UCSD-AML1 (cell line): ENCODE data around the gene LRMDA.
"Not testable (repeated sequence)": the region's sequence is repeated elsewhere in the genome, so short reads cannot be mapped to it uniquely, and the experiment has no call there.

Experiments used
- DNase-seq: peaks from one replicate; lab custom pipeline; 2025; ENCODE audit not compliant: unreplicated experiment; lab: John Stamatoyannopoulos, UW

The LRMDA gene

GRCh38 chr10:76479103-76479790 lies 1047.8 kb downstream of the LRMDA start:
- DNase-seq, result no peak

- no peak for DNase-seq
Measured at GRCh38 chr10:76481178-76481577, 1049.8 kb downstream of the LRMDA start.

- DNase-seq, result no peak
Measured at GRCh38 chr10:76487582-76487981, 1056.2 kb downstream of the LRMDA start.

GRCh38 chr10:76488602-76489001 lies 1057.2 kb downstream of the LRMDA start:
- no peak for DNase-seq

- no peak for DNase-seq
Measured at GRCh38 chr10:76491216-76491615, 1059.8 kb downstream of the LRMDA start.

GRCh38 chr10:76492026-76492425 lies 1060.6 kb downstream of the LRMDA start:
- no peak for DNase-seq

- DNase-seq, result no peak
Measured at GRCh38 chr10:76492678-76493472, 1061.5 kb downstream of the LRMDA start.

GRCh38 chr10:76497666-76498065 lies 1066.2 kb downstream of the LRMDA start:
- DNase-seq, result no peak

- no peak for DNase-seq
Measured at GRCh38 chr10:76504823-76505222, 1073.4 kb downstream of the LRMDA start.

- no peak for DNase-seq
Measured at GRCh38 chr10:76509446-76509845, 1078.0 kb downstream of the LRMDA start.

- no peak for DNase-seq
Measured at GRCh38 chr10:76514321-76514720, 1082.9 kb downstream of the LRMDA start.

- no peak for DNase-seq
Measured at GRCh38 chr10:76514869-76515268, 1083.4 kb downstream of the LRMDA start.

GRCh38 chr10:76522547-76522946 lies 1091.1 kb downstream of the LRMDA start:
- no peak for DNase-seq

GRCh38 chr10:76523246-76523645 lies 1091.8 kb downstream of the LRMDA start:
- DNase-seq, result no peak

- DNase-seq, result no peak
Measured at GRCh38 chr10:76523791-76524351, 1092.4 kb downstream of the LRMDA start.

GRCh38 chr10:76526833-76527232 lies 1095.4 kb downstream of the LRMDA start:
- not testable (repeated sequence) for DNase-seq

- DNase-seq, result no peak
Measured at GRCh38 chr10:76540331-76540730, 1108.9 kb downstream of the LRMDA start.

GRCh38 chr10:76540786-76541185 lies 1109.4 kb downstream of the LRMDA start:
- no peak for DNase-seq

GRCh38 chr10:76541852-76542251 lies 1110.4 kb downstream of the LRMDA start:
- no peak for DNase-seq

- DNase-seq, result no peak
Measured at GRCh38 chr10:76542307-76542930, 1111.0 kb downstream of the LRMDA start.

- no peak for DNase-seq
Measured at GRCh38 chr10:76543655-76544054, 1112.2 kb downstream of the LRMDA start.

- no peak for DNase-seq
Measured at GRCh38 chr10:76544789-76545188, 1113.4 kb downstream of the LRMDA start.
